ENCODE measurements around the gene GLUD1. TPM values are rescaled to one million over a fixed set of nuclear protein-coding genes. Genes with fewer than 3 reads are reported as not detected.

Gene GLUD1
- total RNA-seq, 1 experiment from 2014 or later: 67.9 TPM

- peak overlapping the region; percentile 90 for H3K4me2 ChIP-seq (ENCODE audit: low read length)
- ChIA-PET POLR2A (ENCODE audit: unreplicated experiment) (interaction anchor here (0.6 to 1.4 kb wide), 4 partner anchors 9 to 770 kb away, joined by 4 to 7 read pairs (median 4); partner anchors contain the start of genes KLLN and PTEN), CTCF (interaction anchor here (0.8 to 1.0 kb wide), 2 partner anchors 9 to 126 kb away, joined by 3 to 4 read pairs; no protein-coding TSS in a partner anchor)
- peaks cover 44% of the 10 kb centered on the region for H3K4me1 ChIP-seq (ENCODE audit: insufficient read depth, low read length)
- no peak overlapping the region for H2AFZ ChIP-seq (ENCODE audit: low read length)
- TF ChIP-seq EZH2 (IDR thresholded peaks at IDR 0.05; ENCODE audit: low read length, unreplicated experiment) (no peak), CTCF (conservative IDR thresholded peaks at IDR 0.05; ENCODE audit: low read depth, low read length) (no peak), EZH2phosphoT487 (IDR thresholded peaks at IDR 0.05; ENCODE audit: borderline replicate concordance, low read length) (no peak)
- peaks cover 88% of the 10 kb centered on the region for H3K79me2 ChIP-seq (ENCODE audit: low read length)
- intact Hi-C loops (cut with micrococcal nuclease): loop anchor here (1.0 kb wide), 1 partner anchor 122 kb away; no protein-coding TSS in a partner anchor
- H3K9me3 ChIP-seq (ENCODE audit: low read length): no peaks in the 10 kb centered on the region
- peak; percentile 75 for DNase-seq
- TSS peak; percentile 27 for BruUV-seq (replicated peaks)
- no peaks in the 10 kb centered on the region for H3K9me2 ChIP-seq (replicated peaks; ENCODE audit: low read length)
- H3K9ac ChIP-seq (ENCODE audit: low read length): peak overlapping the region; percentile 77
- H3K27me3 ChIP-seq (ENCODE audit: low read length): no peaks in the 10 kb centered on the region
- 0 out of 2 replicates have a peak, but pooled peaks cover 9% of the 10 kb centered on the region for H3K36me3 ChIP-seq (ENCODE audit: low read depth, low read length)
- H3F3A ChIP-seq (ENCODE audit: low read length, unreplicated experiment): peaks cover 7% of the 10 kb centered on the region
- peak; percentile 32 for ATAC-seq
- H3K4me3 ChIP-seq (ENCODE audit: low read length): peak overlapping the region; percentile 71
- H4K20me1 ChIP-seq (ENCODE audit: low read length): peaks cover 8% of the 10 kb centered on the region
- peak overlapping the region; percentile 76 for H3K27ac ChIP-seq (ENCODE audit: low read length)
Measured at GRCh38 chr10:87092861-87093631, 1.6 kb downstream of the GLUD1 start.

GRCh38 chr10:87092376-87092860, 2.2 kb downstream of the GLUD1 start:
- Histone ChIP-seq H3K4me3 (ENCODE audit: low read length) (peak overlapping the region; percentile 71), H3K4me1 (ENCODE audit: insufficient read depth, low read length) (peaks cover 44% of the 10 kb centered on the region), H3K9ac (ENCODE audit: low read length) (peak overlapping the region; percentile 77), H3K4me2 (ENCODE audit: low read length) (peak overlapping the region; percentile 90), H4K20me1 (ENCODE audit: low read length) (peaks cover 8% of the 10 kb centered on the region), H3K79me2 (ENCODE audit: low read length) (peaks cover 90% of the 10 kb centered on the region), H3K9me3 (ENCODE audit: low read length) (no peaks in the 10 kb centered on the region), H3K27ac (ENCODE audit: low read length) (peak overlapping the region; percentile 76), H3F3A (ENCODE audit: low read length, unreplicated experiment) (peaks cover 7% of the 10 kb centered on the region), H3K27me3 (ENCODE audit: low read length) (no peaks in the 10 kb centered on the region), H3K36me3 (ENCODE audit: low read depth, low read length) (peaks cover 10% of the 10 kb centered on the region; the same call in 1 of the 2 replicates), H3K9me2 (replicated peaks; ENCODE audit: low read length) (no peaks in the 10 kb centered on the region), H2AFZ (ENCODE audit: low read length) (no peak overlapping the region)
- TF ChIP-seq CTCF (conservative IDR thresholded peaks at IDR 0.05; ENCODE audit: low read depth, low read length) (no peak), EZH2phosphoT487 (IDR thresholded peaks at IDR 0.05; ENCODE audit: borderline replicate concordance, low read length) (no peak), EZH2 (IDR thresholded peaks at IDR 0.05; ENCODE audit: low read length, unreplicated experiment) (no peak)
- ChIA-PET POLR2A (ENCODE audit: unreplicated experiment) (interaction anchor here (0.7 to 1.4 kb wide), 3 partner anchors 8 to 771 kb away, joined by 4 to 7 read pairs (median 4); partner anchors contain the start of genes KLLN and PTEN), CTCF (interaction anchor here (1.0 kb wide), 1 partner anchor 126 kb away, joined by 4 read pairs; no protein-coding TSS in a partner anchor)
- DNase-seq (peak; percentile 49), ATAC-seq (no peak)
- BruUV-seq (replicated peaks): no TSS peak
- intact Hi-C loops (cut with micrococcal nuclease): no loop called here
